ENCODE measurements around the gene GNMT.

Gene GNMT

GRCh38 chr6:42973926-42974325, 13.4 kb downstream of the GNMT start:
- no peak for TF ChIP-seq USF1 (IDR thresholded peaks at IDR 0.05)
- TF ChIP-seq CREB1 (IDR thresholded peaks at IDR 0.05; ENCODE audit: low read depth) = no peak
- no peak for TF ChIP-seq CEBPB (IDR thresholded peaks at IDR 0.05)
- no peak for TF ChIP-seq REST (IDR thresholded peaks at IDR 0.05; ENCODE audit: low read depth)
- TF ChIP-seq FOXM1 (IDR thresholded peaks at IDR 0.05; ENCODE audit: borderline replicate concordance, low read depth) = no peak
- TF ChIP-seq TCF12 (IDR thresholded peaks at IDR 0.05; ENCODE audit: low read depth) = no peak

GRCh38 chr6:42974919-42975505, 14.5 kb downstream of the GNMT start:
- no peak for TF ChIP-seq REST (IDR thresholded peaks at IDR 0.05; ENCODE audit: low read depth)
- no peak for TF ChIP-seq TEAD4 (IDR thresholded peaks at IDR 0.05)
- no peak for TF ChIP-seq CEBPB (IDR thresholded peaks at IDR 0.05)
- TF ChIP-seq ZBTB7A (IDR thresholded peaks at IDR 0.05; ENCODE audit: low read depth) = no peak
- TF ChIP-seq USF1 (IDR thresholded peaks at IDR 0.05) = no peak
- TF ChIP-seq EGR1 (IDR thresholded peaks at IDR 0.05) = no peak
- TF ChIP-seq RAD21 (IDR thresholded peaks at IDR 0.05; ENCODE audit: low read depth) = no peak
- TF ChIP-seq YY1 (IDR thresholded peaks at IDR 0.05; ENCODE audit: low read depth) = no peak

GRCh38 chr6:42978487-42978838, 17.9 kb downstream of the GNMT start:
- TF ChIP-seq USF1 (IDR thresholded peaks at IDR 0.05) (no peak), EGR1 (IDR thresholded peaks at IDR 0.05) (no peak), EP300 (IDR thresholded peaks at IDR 0.05; ENCODE audit: borderline replicate concordance) (no peak), ZBTB7A (IDR thresholded peaks at IDR 0.05; ENCODE audit: low read depth) (no peak)

- TF ChIP-seq ZBTB7A (IDR thresholded peaks at IDR 0.05; ENCODE audit: low read depth) (peak; percentile 94), NFIC (IDR thresholded peaks at IDR 0.05) (no peak), EP300 (IDR thresholded peaks at IDR 0.05; ENCODE audit: borderline replicate concordance) (no peak), TEAD4 (IDR thresholded peaks at IDR 0.05) (0 out of 2 replicates have a peak, but pooled peaks have one; percentile 40), MAX (IDR thresholded peaks at IDR 0.05) (peak; percentile 71), YY1 (IDR thresholded peaks at IDR 0.05; ENCODE audit: low read depth) (peak; percentile 71), CEBPB (IDR thresholded peaks at IDR 0.05) (no peak), EGR1 (IDR thresholded peaks at IDR 0.05) (no peak), TAF1 (IDR thresholded peaks at IDR 0.05; ENCODE audit: low read depth) (peak; percentile 88), REST (IDR thresholded peaks at IDR 0.05; ENCODE audit: low read depth) (no peak), TCF12 (IDR thresholded peaks at IDR 0.05; ENCODE audit: low read depth) (0 out of 2 replicates have a peak, but pooled peaks have one; percentile 17)
Measured at GRCh38 chr6:42978839-42979522, 18.4 kb downstream of the GNMT start, which contains the start of gene PEX6. TSS of gene PEX6 (minus strand) at chr6:42979181. CDS start at chr6:42979150, 31 bp downstream.
